ENCODE results near the gene FNBP1L. TPM values are rescaled to one million over a fixed set of nuclear protein-coding genes. Genes with fewer than 3 reads are reported as not detected.

Gene FNBP1L
- total RNA-seq, 1 experiment from 2014 or later: 33.4 TPM

DNA sequence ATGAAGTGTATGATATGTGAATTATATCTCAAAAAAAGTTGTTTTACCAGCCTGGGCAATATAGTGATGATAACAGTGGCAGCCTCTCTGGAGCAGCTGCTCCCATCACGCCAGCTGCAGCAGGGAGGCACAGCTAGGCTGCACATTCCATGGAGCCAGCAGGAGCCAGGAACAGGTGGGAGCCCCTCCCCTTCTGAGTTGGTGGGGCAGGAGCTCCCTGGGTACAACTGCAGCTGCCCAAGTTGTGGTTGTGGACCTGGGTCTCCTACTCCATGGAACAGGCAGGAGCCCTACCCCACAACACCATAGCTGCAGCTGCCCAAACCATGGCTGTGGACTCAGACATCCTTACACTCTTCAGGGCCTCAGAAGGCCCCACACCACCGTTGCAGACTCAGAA is 21.7 kb upstream of the FNBP1L start:
- intact Hi-C loops (cut with micrococcal nuclease; ENCODE audit: unreplicated experiment): no loop called here
- TF ChIP-seq, protein P1, sequence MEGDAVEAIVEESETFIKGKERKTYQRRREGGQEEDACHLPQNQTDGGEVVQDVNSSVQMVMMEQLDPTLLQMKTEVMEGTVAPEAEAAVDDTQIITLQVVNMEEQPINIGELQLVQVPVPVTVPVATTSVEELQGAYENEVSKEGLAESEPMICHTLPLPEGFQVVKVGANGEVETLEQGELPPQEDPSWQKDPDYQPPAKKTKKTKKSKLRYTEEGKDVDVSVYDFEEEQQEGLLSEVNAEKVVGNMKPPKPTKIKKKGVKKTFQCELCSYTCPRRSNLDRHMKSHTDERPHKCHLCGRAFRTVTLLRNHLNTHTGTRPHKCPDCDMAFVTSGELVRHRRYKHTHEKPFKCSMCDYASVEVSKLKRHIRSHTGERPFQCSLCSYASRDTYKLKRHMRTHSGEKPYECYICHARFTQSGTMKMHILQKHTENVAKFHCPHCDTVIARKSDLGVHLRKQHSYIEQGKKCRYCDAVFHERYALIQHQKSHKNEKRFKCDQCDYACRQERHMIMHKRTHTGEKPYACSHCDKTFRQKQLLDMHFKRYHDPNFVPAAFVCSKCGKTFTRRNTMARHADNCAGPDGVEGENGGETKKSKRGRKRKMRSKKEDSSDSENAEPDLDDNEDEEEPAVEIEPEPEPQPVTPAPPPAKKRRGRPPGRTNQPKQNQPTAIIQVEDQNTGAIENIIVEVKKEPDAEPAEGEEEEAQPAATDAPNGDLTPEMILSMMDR (IDR thresholded peaks at IDR 0.05; ENCODE audit: insufficient read depth in 1 of 2, low read depth in 1 of 2, low read length in 1 of 2, severe bottlenecking in 1 of 2, unreplicated experiment in 1 of 2): no peak
- Histone ChIP-seq H3K9me3 (no peaks in the 10 kb centered on the region), H3K4me3 (ENCODE audit: low read depth, low read length) (no peak overlapping the region), H3K27me3 (replicated peaks; ENCODE audit: control insufficient read depth, insufficient read depth, low read length) (no peaks in the 10 kb centered on the region), H3K4me1 (no peaks in the 10 kb centered on the region), H3K36me3 (ENCODE audit: control insufficient read depth, insufficient read depth, low read length) (no peaks in the 10 kb centered on the region)
- no peak overlapping the region for H3K4me3 Mint-ChIP-seq (ENCODE audit: unreplicated experiment)
- DNase-seq: no peak
- no peaks in the 10 kb centered on the region for H3K27me3 Mint-ChIP-seq (ENCODE audit: insufficient read depth, unreplicated experiment)
- CTCF ChIA-PET: no interaction called here
- POLR2A ChIA-PET: no interaction called here
- H3K27ac Mint-ChIP-seq (ENCODE audit: unreplicated experiment): no peak overlapping the region
- H3K4me1 Mint-ChIP-seq (ENCODE audit: low read depth, unreplicated experiment): no peaks in the 10 kb centered on the region
- no peaks in the 10 kb centered on the region for H3K9me3 Mint-ChIP-seq (ENCODE audit: unreplicated experiment)
- no TSS peak for BruUV-seq (replicated peaks)
- no peaks in the 10 kb centered on the region for H3K36me3 Mint-ChIP-seq (ENCODE audit: insufficient read depth, unreplicated experiment)

DNA sequence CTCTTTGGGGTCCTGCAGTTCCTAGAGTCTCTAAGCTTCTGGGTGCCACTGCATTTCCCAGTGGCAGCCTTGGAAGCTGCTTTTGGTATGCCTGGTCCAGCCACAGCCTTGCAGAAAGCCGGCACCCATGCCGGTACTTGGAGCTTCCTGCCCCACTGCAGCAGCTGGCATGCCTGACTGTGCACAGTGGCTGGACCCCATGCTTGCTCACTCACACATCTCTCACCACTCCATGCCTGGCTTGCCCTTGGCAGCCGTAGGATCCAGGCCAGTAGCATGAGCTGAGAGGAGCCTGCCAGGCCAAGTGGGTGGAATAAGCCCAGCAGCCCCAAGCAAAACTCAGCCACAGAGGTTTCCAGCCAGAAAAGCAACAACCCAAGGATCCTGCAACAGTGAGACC is 20.3 kb upstream of the FNBP1L start:
- Mint-ChIP-seq H3K9me3 (ENCODE audit: unreplicated experiment) (no peaks in the 10 kb centered on the region), H3K36me3 (ENCODE audit: insufficient read depth, unreplicated experiment) (no peaks in the 10 kb centered on the region), H3K4me3 (ENCODE audit: unreplicated experiment) (no peak overlapping the region), H3K27ac (ENCODE audit: unreplicated experiment) (no peak overlapping the region), H3K27me3 (ENCODE audit: insufficient read depth, unreplicated experiment) (no peaks in the 10 kb centered on the region), H3K4me1 (ENCODE audit: low read depth, unreplicated experiment) (no peaks in the 10 kb centered on the region)
- intact Hi-C loops (cut with micrococcal nuclease; ENCODE audit: unreplicated experiment): no loop called here
- POLR2A ChIA-PET: no interaction called here
- Histone ChIP-seq H3K27me3 (replicated peaks; ENCODE audit: control insufficient read depth, insufficient read depth, low read length) (no peaks in the 10 kb centered on the region), H3K4me3 (ENCODE audit: low read depth, low read length) (no peak overlapping the region), H3K9me3 (no peaks in the 10 kb centered on the region), H3K4me1 (no peaks in the 10 kb centered on the region), H3K36me3 (ENCODE audit: control insufficient read depth, insufficient read depth, low read length) (no peaks in the 10 kb centered on the region)
- TF ChIP-seq, protein P1 (IDR thresholded peaks at IDR 0.05; ENCODE audit: insufficient read depth in 1 of 2, low read depth in 1 of 2, low read length in 1 of 2, severe bottlenecking in 1 of 2, unreplicated experiment in 1 of 2): no peak
- DNase-seq: no peak
- CTCF ChIA-PET: no interaction called here
- no TSS peak for BruUV-seq (replicated peaks)

DNA sequence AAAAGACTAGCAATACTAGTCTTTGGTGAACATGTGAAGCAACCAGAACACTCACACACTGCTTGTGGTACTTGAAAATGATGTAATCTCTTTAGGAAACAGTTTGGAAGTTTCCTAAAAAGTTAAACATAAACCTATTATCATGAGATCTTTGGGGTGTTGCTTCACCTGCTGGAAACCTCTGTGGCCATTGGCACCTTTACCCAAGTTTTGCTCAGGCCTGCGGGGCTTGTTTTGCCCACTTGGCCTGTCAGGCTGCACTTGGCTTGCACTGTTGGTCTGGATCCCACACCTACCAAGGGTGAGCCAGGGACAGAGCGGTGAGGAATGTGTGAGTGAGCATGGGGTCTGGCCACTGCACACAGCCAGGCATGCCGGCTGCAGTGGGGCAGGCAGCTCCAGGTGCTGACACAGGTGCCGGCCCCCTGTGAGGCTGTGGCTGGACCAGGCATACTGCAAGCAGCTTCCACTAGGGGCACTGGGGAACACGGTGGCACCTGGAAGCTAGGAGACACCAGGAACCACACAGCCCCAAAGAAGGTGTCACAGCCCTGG is 14.4 kb upstream of the FNBP1L start:
- DNase-seq: no peak
- ChIA-PET CTCF (interaction anchor here (1.0 kb wide), 1 partner anchor 196 kb away, joined by 3 read pairs; no protein-coding TSS in a partner anchor), POLR2A (no interaction called here)
- H3K4me3 ChIP-seq (ENCODE audit: low read depth, low read length): no peak overlapping the region
- H3K4me1 Mint-ChIP-seq (ENCODE audit: low read depth, unreplicated experiment): no peaks in the 10 kb centered on the region
- TF ChIP-seq, protein P1 (IDR thresholded peaks at IDR 0.05; ENCODE audit: insufficient read depth in 1 of 2, low read depth in 1 of 2, low read length in 1 of 2, severe bottlenecking in 1 of 2, unreplicated experiment in 1 of 2): no peak
- H3K9me3 ChIP-seq: no peaks in the 10 kb centered on the region
- no peaks in the 10 kb centered on the region for H3K27me3 Mint-ChIP-seq (ENCODE audit: insufficient read depth, unreplicated experiment)
- no peaks in the 10 kb centered on the region for H3K27me3 ChIP-seq (replicated peaks; ENCODE audit: control insufficient read depth, insufficient read depth, low read length)
- H3K36me3 Mint-ChIP-seq (ENCODE audit: insufficient read depth, unreplicated experiment): no peaks in the 10 kb centered on the region
- H3K4me3 Mint-ChIP-seq (ENCODE audit: unreplicated experiment): no peak overlapping the region
- intact Hi-C loops (cut with micrococcal nuclease; ENCODE audit: unreplicated experiment): no loop called here
- no peaks in the 10 kb centered on the region for H3K9me3 Mint-ChIP-seq (ENCODE audit: unreplicated experiment)
- no peaks in the 10 kb centered on the region for H3K36me3 ChIP-seq (ENCODE audit: control insufficient read depth, insufficient read depth, low read length)
- no peak overlapping the region for H3K27ac Mint-ChIP-seq (ENCODE audit: unreplicated experiment)
- no peaks in the 10 kb centered on the region for H3K4me1 ChIP-seq
- no TSS peak for BruUV-seq (replicated peaks)

Data from Caco-2 (cell line).